ENCODE measurements around the gene HOXB4. TPM values are rescaled to one million over a fixed set of nuclear protein-coding genes. Genes with fewer than 3 reads are reported as not detected.

HOXB4 gene
- total and polyA plus RNA-seq, 2 of the 4 experiments (the other 2 are of a cell fraction), result 2.0 to 8.5 TPM

- H3K36me3 ChIP-seq (ENCODE audit: control insufficient read depth, insufficient read depth, low read length), result peaks cover 33% of the 10 kb centered on the region
- ChIA-PET CTCF (interaction anchor here (1.1 kb wide), 1 partner anchor 64 kb away, joined by 5 read pairs; no protein-coding TSS in a partner anchor), POLR2A (ENCODE audit: unreplicated experiment) (interaction anchor here (0.7 to 1.2 kb wide), 3 partner anchors 13 to 720 kb away, joined by 3 read pairs; no protein-coding TSS in a partner anchor)
- peak overlapping the region; percentile 98 for H4K91ac ChIP-seq (ENCODE audit: insufficient read depth, low read depth, low read length)
- peak overlapping the region; percentile 79 for H3K9ac ChIP-seq (ENCODE audit: low read depth, low read length)
- peak overlapping the region; percentile 93; the same call in 1 of the 2 replicates for H2BK20ac ChIP-seq (ENCODE audit: low read depth, low read length)
- no peaks in the 10 kb centered on the region for H3K9me3 ChIP-seq (ENCODE audit: control insufficient read depth, insufficient read depth, low read length)
- peak overlapping the region; percentile 90 for H4K5ac ChIP-seq (ENCODE audit: low read depth, low read length)
- ATAC-seq (ENCODE audit: low read depth), result no peak
- peak overlapping the region; percentile 96 for H3K27ac ChIP-seq (ENCODE audit: insufficient read depth, low read length)
- peak overlapping the region; percentile 98 for H3K4ac ChIP-seq (ENCODE audit: low read depth, low read length)
- WGBS, 2 experiments (ENCODE audit: extremely low coverage in 2 of 2, insufficient read length in 1 of 2), result 2% methylated on average over 20 of the region's 70 CpGs; no CpG with 5 or more reads in 1 of the 2 experiments
- H3K4me1 ChIP-seq (ENCODE audit: control insufficient read depth, insufficient read depth, low read length), result peaks cover 43% of the 10 kb centered on the region
- H2BK120ac ChIP-seq (ENCODE audit: low read depth, low read length), result peak overlapping the region; percentile 97
- peak overlapping the region; percentile 51 for H3K18ac ChIP-seq (ENCODE audit: low read depth, low read length)
- no peaks in the 10 kb centered on the region for H3K27me3 ChIP-seq (ENCODE audit: control insufficient read depth, insufficient read depth, low read length)
- H3K4me2 ChIP-seq (ENCODE audit: low read depth, low read length), result peak overlapping the region; percentile 74
- peak overlapping the region; percentile 63 to 96 for H4K8ac ChIP-seq (ENCODE audit: low read depth in 2 of 2, low read length in 2 of 2)
- peak overlapping the region; percentile 95 for H2BK5ac ChIP-seq (ENCODE audit: low read depth, low read length, poor library complexity, severe bottlenecking)
- BruUV-seq (replicated peaks), result no TSS peak
- peak overlapping the region; percentile 91 for H2AK9ac ChIP-seq (replicated peaks; ENCODE audit: low read depth, low read length, poor library complexity)
- dilution Hi-C loops (cut with HindIII; ENCODE audit: low sequenced_read_pairs, unreplicated experiment), result no loop called here
- intact Hi-C loops (cut with micrococcal nuclease), result no loop called here
- H3K9me1 ChIP-seq (ENCODE audit: insufficient read depth, low read length), result peaks cover 2% of the 10 kb centered on the region; the same call in 1 of the 2 replicates
- DNase-seq, result peak; percentile 40
- peak overlapping the region; percentile 25 for H3K4me3 ChIP-seq (ENCODE audit: insufficient read depth, low read depth, low read length)
- H3K79me1 ChIP-seq (ENCODE audit: low read depth in 1 of 2, low read length in 2 of 2), result peaks cover 4 to 19% of the 10 kb centered on the region in 2 experiments; a peak in 2 of 4 replicates
- H3K56ac ChIP-seq (ENCODE audit: extremely low read depth, insufficient read depth, low read length), result peak overlapping the region; percentile 88; the same call in 1 of the 2 replicates
- 0 out of 3 replicates have a peak overlapping the region, but pooled peaks have one; percentile 94 for H2BK15ac ChIP-seq (ENCODE audit: low read depth, low read length)
- H2AK5ac ChIP-seq (ENCODE audit: low read depth, low read length), result no peak overlapping the region; the same call in 1 of the 2 replicates
- no peaks in the 10 kb centered on the region for H4K20me1 ChIP-seq (ENCODE audit: insufficient read depth, low read length)
- peak overlapping the region; percentile 37 for H2AFZ ChIP-seq (replicated peaks; ENCODE audit: low read length, poor library complexity)
- H3K14ac ChIP-seq (replicated peaks; ENCODE audit: low read depth, low read length), result peak overlapping the region; percentile 56; the same call in 1 of the 2 replicates
- peak overlapping the region; percentile 55 for H3K23ac ChIP-seq (ENCODE audit: low read depth, low read length)
- in situ Hi-C loops (cut with MboI; ENCODE audit: low sequenced_read_pairs), result no loop called here
- TF ChIP-seq RAD21 (IDR thresholded peaks at IDR 0.05; ENCODE audit: low read length), result peak; percentile 37; the same call in 1 of the 2 replicates
- TF ChIP-seq USF2 (IDR thresholded peaks at IDR 0.05; ENCODE audit: low read depth, low read length), result no peak
- no peak for TF ChIP-seq CEBPB (IDR thresholded peaks at IDR 0.05; ENCODE audit: low read depth, low read length)
- TF ChIP-seq MXI1 (IDR thresholded peaks at IDR 0.05; ENCODE audit: borderline replicate concordance, low read depth, low read length), result no peak
- no peak for TF ChIP-seq RFX5 (IDR thresholded peaks at IDR 0.05; ENCODE audit: low read depth, low read length)
- TF ChIP-seq NFE2L2 (IDR thresholded peaks at IDR 0.05; ENCODE audit: low read depth, low read length), result no peak
- TF ChIP-seq RCOR1 (IDR thresholded peaks at IDR 0.05; ENCODE audit: insufficient replicate concordance, low read length), result no peak
- no peak for TF ChIP-seq FOS (IDR thresholded peaks at IDR 0.05; ENCODE audit: low read depth, low read length)
- TF ChIP-seq SMC3 (IDR thresholded peaks at IDR 0.05; ENCODE audit: low read depth, low read length), result peak; percentile 23; the same call in 1 of the 2 replicates
- no peak for TF ChIP-seq MAFK (IDR thresholded peaks at IDR 0.05; ENCODE audit: low read depth, low read length)
- peak; percentile 43 for TF ChIP-seq CTCF (conservative IDR thresholded peaks at IDR 0.05; ENCODE audit: low read depth, low read length)
- TF ChIP-seq POLR2A (IDR thresholded peaks at IDR 0.05; ENCODE audit: low read depth, low read length), result no peak
- TF ChIP-seq ELK1 (IDR thresholded peaks at IDR 0.05; ENCODE audit: borderline replicate concordance, low read depth, low read length), result no peak
- TF ChIP-seq CHD1 (IDR thresholded peaks at IDR 0.05; ENCODE audit: low read depth, low read length), result no peak
Observed at GRCh38 chr17:48550502-48551213, 27.5 kb downstream of the HOXB4 start.
